DOHH2 (cell line): ENCODE measurements around the gene NUCB1.

Experiments used
- EZH2phosphoT487 ChIP-seq: fragments of 200-600 bp; sonication (generic); IDR thresholded peaks from 2 replicates; pipeline ENCODE4 v1.6.1; 2017; ENCODE audit warnings: borderline replicate concordance, mild to moderate bottlenecking, antibody characterized with exemption, low read length, moderate library complexity, mixed read lengths
- TF ChIP-seq, protein P1 (sequence below): fragments of 200-600 bp; sonication (generic); IDR thresholded peaks from one replicate; pipeline ENCODE4 v1.5.1; 2014; ENCODE audit warnings: antibody characterized with exemption, mild to moderate bottlenecking, low read depth, low read length; ENCODE audit not compliant: poor library complexity, severe bottlenecking

DNA sequence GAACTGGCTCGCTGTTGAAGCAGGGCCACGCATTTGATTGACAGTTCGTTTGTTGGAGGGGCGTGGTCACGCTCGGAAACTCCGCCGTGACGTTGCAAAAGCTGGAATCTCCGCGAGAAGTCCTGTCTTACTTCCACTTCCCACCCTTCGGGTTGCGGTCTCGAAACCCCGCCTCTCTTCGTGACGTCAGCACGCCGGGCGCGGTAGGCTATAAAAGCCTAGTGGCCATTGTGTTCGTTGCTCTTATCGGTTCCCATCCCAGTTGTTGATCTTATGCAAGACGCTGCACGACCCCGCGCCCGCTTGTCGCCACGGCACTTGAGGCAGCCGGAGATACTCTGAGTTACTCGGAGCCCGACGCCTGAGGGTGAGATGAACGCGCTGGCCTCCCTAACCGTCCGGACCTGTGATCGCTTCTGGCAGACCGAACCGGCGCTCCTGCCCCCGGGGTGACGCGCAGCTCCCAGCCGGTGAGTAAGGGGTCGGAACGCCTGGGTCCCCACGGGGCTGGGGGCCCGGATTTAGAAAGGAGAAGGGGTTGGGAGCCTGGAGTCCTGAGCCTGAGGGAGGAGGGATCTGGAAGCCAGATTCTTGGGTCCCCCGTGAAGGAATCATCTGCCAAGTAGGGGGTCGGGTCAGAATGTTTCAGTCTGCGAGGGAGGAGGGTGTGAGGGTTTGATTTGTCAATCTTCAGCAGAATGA lies 27.8 kb upstream of the NUCB1 start, which contains the start of gene PPP1R15A:
- TF ChIP-seq, protein P1, sequence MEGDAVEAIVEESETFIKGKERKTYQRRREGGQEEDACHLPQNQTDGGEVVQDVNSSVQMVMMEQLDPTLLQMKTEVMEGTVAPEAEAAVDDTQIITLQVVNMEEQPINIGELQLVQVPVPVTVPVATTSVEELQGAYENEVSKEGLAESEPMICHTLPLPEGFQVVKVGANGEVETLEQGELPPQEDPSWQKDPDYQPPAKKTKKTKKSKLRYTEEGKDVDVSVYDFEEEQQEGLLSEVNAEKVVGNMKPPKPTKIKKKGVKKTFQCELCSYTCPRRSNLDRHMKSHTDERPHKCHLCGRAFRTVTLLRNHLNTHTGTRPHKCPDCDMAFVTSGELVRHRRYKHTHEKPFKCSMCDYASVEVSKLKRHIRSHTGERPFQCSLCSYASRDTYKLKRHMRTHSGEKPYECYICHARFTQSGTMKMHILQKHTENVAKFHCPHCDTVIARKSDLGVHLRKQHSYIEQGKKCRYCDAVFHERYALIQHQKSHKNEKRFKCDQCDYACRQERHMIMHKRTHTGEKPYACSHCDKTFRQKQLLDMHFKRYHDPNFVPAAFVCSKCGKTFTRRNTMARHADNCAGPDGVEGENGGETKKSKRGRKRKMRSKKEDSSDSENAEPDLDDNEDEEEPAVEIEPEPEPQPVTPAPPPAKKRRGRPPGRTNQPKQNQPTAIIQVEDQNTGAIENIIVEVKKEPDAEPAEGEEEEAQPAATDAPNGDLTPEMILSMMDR: no peak
- no peak for TF ChIP-seq EZH2phosphoT487
